DOHH2 (cell line): ENCODE measurements around the gene WNT2.

Experiments used
- EZH2phosphoT487 ChIP-seq: fragments of 200-600 bp; sonication (generic); IDR thresholded peaks from 2 replicates; pipeline ENCODE4 v1.6.1; 2017; ENCODE audit warnings: borderline replicate concordance, mild to moderate bottlenecking, antibody characterized with exemption, low read length, moderate library complexity, mixed read lengths
- TF ChIP-seq, protein P1 (sequence below): fragments of 200-600 bp; sonication (generic); IDR thresholded peaks from one replicate; pipeline ENCODE4 v1.5.1; 2014; ENCODE audit warnings: antibody characterized with exemption, mild to moderate bottlenecking, low read depth, low read length; ENCODE audit not compliant: poor library complexity, severe bottlenecking

GRCh38 chr7:117262546-117262945, 60.3 kb downstream of the WNT2 start:
- TF ChIP-seq, protein P1, sequence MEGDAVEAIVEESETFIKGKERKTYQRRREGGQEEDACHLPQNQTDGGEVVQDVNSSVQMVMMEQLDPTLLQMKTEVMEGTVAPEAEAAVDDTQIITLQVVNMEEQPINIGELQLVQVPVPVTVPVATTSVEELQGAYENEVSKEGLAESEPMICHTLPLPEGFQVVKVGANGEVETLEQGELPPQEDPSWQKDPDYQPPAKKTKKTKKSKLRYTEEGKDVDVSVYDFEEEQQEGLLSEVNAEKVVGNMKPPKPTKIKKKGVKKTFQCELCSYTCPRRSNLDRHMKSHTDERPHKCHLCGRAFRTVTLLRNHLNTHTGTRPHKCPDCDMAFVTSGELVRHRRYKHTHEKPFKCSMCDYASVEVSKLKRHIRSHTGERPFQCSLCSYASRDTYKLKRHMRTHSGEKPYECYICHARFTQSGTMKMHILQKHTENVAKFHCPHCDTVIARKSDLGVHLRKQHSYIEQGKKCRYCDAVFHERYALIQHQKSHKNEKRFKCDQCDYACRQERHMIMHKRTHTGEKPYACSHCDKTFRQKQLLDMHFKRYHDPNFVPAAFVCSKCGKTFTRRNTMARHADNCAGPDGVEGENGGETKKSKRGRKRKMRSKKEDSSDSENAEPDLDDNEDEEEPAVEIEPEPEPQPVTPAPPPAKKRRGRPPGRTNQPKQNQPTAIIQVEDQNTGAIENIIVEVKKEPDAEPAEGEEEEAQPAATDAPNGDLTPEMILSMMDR: no peak
- no peak for TF ChIP-seq EZH2phosphoT487
